ENCODE measurements around the gene TMOD1.

DNA sequence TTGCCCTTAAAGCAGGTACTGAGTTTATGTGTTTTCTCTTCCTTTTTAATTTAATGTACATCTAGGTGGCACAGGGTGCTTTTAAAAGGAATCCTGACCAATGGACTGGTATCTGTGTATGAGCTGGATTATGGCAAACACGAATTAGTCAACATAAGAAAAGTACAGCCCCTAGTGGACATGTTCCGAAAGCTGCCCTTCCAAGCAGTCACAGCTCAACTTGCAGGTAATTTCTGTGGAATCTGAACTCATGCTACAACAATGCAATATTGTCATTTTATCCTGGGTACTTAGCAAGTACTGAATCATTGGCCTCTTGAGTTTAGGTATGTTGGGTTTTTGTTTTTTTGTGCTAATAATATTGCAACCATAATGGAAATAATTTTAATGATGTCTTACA is 14.4 kb upstream of the TMOD1 start:
- TF ChIP-seq, protein P1, sequence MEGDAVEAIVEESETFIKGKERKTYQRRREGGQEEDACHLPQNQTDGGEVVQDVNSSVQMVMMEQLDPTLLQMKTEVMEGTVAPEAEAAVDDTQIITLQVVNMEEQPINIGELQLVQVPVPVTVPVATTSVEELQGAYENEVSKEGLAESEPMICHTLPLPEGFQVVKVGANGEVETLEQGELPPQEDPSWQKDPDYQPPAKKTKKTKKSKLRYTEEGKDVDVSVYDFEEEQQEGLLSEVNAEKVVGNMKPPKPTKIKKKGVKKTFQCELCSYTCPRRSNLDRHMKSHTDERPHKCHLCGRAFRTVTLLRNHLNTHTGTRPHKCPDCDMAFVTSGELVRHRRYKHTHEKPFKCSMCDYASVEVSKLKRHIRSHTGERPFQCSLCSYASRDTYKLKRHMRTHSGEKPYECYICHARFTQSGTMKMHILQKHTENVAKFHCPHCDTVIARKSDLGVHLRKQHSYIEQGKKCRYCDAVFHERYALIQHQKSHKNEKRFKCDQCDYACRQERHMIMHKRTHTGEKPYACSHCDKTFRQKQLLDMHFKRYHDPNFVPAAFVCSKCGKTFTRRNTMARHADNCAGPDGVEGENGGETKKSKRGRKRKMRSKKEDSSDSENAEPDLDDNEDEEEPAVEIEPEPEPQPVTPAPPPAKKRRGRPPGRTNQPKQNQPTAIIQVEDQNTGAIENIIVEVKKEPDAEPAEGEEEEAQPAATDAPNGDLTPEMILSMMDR (conservative IDR thresholded peaks at IDR 0.05; ENCODE audit: low read depth in 2 of 2) = peak; percentile 25 to 46
- TF ChIP-seq, protein P2, sequence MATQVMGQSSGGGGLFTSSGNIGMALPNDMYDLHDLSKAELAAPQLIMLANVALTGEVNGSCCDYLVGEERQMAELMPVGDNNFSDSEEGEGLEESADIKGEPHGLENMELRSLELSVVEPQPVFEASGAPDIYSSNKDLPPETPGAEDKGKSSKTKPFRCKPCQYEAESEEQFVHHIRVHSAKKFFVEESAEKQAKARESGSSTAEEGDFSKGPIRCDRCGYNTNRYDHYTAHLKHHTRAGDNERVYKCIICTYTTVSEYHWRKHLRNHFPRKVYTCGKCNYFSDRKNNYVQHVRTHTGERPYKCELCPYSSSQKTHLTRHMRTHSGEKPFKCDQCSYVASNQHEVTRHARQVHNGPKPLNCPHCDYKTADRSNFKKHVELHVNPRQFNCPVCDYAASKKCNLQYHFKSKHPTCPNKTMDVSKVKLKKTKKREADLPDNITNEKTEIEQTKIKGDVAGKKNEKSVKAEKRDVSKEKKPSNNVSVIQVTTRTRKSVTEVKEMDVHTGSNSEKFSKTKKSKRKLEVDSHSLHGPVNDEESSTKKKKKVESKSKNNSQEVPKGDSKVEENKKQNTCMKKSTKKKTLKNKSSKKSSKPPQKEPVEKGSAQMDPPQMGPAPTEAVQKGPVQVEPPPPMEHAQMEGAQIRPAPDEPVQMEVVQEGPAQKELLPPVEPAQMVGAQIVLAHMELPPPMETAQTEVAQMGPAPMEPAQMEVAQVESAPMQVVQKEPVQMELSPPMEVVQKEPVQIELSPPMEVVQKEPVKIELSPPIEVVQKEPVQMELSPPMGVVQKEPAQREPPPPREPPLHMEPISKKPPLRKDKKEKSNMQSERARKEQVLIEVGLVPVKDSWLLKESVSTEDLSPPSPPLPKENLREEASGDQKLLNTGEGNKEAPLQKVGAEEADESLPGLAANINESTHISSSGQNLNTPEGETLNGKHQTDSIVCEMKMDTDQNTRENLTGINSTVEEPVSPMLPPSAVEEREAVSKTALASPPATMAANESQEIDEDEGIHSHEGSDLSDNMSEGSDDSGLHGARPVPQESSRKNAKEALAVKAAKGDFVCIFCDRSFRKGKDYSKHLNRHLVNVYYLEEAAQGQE (IDR thresholded peaks at IDR 0.05; ENCODE audit: unreplicated experiment) = no peak
- TF ChIP-seq EZH2 (IDR thresholded peaks at IDR 0.05; ENCODE audit: low read depth, unreplicated experiment) (no peak), ZNF114 (CRISPR knock-in tag; IDR thresholded peaks at IDR 0.05) (no peak), CREB1 (CRISPR knock-in tag; IDR thresholded peaks at IDR 0.05; ENCODE audit: low read depth) (no peak), EZH2phosphoT487 (IDR thresholded peaks at IDR 0.05; ENCODE audit: unreplicated experiment) (no peak), POLR2AphosphoS5 (IDR thresholded peaks at IDR 0.05; ENCODE audit: low read depth) (no peak)

All from GM23338 (cell line).